NCI-H2029 (cell line): Measurements from ENCODE around the gene MTUS2.

Experiments
- DNase-seq: peaks from one replicate; lab custom pipeline; 2025; lab: John Stamatoyannopoulos, UW

The MTUS2 gene

GRCh38 chr13:29508130-29508875 is 688.2 kb downstream of the MTUS2 start:
- DNase-seq = peak; percentile 34

DNA sequence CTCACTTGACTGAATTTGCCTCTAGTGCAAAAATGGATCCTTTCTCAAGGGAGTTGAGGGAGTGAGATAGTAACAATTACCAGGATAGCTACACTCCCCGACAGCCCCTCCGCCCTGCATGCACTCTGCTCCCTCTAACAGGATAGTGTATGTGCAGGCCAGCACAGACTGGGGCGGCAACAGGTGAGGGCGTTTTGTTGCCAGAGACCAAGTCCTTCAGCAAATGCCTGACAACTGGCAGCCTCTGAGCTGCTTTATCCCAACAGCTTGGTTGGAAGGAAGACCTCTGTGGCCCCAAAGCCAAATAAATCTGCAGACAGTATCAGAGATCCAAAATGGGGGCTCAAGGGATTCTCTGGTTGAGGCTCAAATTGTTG is 688.7 kb downstream of the MTUS2 start:
- DNase-seq = no peak

- no peak for DNase-seq
Measured at GRCh38 chr13:29509999-29510589, 690.0 kb downstream of the MTUS2 start.

DNA sequence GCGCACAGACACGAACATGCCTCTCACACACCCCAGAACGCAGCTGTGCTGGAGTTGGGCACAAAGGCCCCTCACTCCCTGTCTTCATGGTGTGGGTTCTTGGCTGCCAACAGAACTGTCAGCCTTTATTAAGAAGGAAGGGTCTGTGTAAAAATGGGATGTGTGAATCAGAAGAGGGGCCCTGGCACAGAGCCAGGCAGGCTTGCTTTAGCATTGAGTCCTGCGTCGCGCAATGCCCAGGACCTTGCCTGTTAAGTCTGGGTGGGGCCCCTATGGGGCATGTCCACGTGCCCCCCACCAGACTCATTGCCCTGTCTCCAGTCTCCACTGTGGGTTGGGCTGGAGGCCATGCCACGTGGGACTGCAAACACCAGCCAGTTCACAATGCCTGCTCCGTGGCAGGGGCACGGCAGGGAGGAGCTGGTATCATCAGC is 690.5 kb downstream of the MTUS2 start:
- no peak for DNase-seq

GRCh38 chr13:29511106-29511796 is 691.1 kb downstream of the MTUS2 start:
- no peak for DNase-seq

GRCh38 chr13:29511980-29512379 is 691.8 kb downstream of the MTUS2 start:
- DNase-seq = no peak

GRCh38 chr13:29513002-29513980 is 693.2 kb downstream of the MTUS2 start:
- no peak for DNase-seq

DNA sequence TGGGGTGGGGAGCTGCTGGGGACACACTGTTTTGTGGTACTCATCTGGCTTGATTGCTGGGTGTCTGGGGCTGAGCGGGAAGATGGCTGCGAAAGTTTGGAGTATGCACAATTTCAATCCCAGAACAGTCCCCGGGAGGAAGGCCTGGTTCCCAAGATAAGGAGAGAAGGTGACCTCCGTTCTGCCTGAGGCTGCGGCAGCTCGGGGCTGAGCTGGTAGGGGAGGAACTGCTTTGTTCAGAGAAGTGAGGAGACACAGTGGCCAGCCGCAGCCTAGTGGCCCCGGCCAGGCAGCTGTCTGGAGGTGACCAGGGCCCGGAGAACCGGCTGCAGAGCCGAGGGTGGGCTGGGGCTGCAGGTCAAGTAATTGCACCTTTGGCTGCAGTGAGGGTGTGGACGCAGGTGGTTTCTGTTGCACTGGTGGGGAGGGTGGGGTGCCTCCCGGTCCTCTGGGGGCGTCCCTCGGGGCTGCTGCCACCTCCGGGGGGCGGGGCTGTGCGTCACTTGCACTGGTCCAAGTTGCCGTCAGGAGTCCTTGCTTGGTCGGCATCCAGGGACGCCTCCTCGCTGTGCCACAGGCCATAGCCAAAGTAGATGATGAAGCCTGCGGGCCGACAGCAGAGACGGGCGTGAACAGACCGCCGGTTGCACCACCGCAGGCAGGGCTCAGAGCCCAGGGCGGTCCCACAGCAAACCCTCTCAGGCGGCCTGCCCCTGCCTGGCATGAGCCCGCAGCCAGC is 694.0 kb downstream of the MTUS2 start:
- DNase-seq = no peak

- no peak for DNase-seq
Measured at GRCh38 chr13:29514720-29515310, 694.7 kb downstream of the MTUS2 start.

DNA sequence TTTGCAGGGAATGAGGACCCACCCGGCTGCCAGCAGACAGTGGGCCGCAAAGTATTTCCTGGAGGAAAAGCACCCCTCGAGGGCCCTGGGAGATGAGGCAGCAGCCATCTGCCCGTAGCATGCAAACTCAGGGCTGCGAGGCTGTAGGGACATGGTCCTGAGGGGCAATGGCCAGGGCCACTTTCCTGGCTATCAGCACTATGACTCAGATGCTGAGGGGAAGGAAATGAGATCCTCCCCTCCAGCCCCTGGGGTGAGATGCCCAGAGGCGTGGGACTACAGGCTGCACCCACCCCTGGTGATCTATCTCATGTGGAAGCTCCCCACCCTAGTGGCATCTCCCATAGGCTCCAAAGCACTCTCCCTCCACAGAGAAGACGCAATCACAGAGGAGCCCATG is 695.2 kb downstream of the MTUS2 start:
- DNase-seq = no peak

GRCh38 chr13:29516012-29516411 is 695.9 kb downstream of the MTUS2 start:
- no peak for DNase-seq

DNA sequence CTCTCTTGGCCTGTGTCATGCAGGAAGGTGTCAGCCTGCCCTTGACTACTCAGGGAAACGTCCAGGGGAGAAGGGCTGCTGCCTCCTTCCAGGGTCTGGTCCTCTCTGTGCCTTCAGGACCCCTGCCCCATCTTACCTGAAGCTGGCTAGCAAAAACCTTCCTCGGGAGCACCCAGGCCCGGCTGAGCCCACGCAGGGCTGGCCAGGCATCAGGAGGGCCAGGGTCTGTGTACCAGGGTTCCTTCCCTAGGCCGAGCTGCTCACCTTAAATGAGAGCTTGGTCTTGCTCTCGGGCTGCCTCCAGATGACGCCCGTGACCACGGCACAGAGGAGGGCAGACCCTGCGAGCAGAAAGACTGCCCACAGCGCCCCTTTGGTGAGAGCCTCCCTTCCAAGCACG is 696.7 kb downstream of the MTUS2 start:
- no peak for DNase-seq

DNA sequence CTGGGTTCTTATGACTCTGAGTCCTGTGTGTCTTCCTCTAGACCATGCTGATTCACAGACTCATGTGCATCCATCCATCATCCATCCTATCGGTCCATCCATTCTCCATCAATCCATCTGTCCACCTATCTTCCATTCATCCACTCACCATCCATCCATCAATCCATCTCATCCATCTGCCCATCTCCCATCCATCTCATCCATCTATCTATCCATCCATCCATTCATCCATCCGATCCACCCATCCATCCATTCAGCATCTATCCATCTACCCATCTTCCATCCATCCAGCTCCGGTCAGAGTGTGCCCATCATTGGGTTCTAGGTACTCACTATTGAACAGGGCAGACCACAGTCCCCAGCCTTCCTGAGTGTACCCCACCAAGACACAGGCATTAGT is 699.8 kb downstream of the MTUS2 start:
- DNase-seq = no peak

- no peak for DNase-seq
Measured at GRCh38 chr13:29520671-29521070, 700.5 kb downstream of the MTUS2 start.

- DNase-seq = no peak
Measured at GRCh38 chr13:29521336-29521735, 701.2 kb downstream of the MTUS2 start.

- no peak for DNase-seq
Measured at GRCh38 chr13:29522044-29522685, 702.0 kb downstream of the MTUS2 start.

DNA sequence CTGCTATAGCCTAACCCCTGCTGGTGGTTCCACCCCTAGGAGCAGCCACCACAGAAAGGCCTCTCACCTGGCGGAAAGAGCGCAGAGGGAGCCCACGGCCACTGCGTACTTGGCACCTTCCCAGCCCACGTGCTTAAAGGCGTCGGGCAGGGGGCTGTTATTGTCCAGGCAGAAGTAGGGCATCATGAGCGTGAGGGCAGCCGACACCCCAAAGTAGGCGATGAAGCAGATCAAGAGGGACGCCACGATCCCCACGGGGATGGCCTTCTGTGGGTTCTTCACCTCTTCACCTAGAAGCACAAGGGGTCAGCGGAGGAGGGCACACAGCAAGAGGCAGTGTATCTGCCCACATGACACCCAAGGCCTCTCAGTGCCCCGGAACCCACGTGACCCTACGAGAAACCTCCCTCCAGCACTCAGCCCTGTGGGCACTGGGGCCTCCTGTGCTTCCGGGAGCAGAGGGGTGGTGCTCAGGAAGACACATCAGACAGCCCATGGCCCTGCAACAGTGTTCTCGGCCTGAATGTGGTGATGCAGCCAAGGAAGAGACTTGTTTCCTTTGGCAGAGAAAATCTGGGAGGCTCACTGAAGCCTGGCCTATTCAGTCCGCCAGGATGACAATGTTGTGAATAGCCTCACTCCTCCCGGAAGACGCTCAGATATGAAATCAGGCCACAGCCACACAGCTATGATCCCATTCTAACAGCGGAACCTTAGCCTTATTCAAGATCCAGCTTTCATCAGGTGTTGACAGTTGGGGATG is 703.2 kb downstream of the MTUS2 start:
- DNase-seq = no peak

- no peak for DNase-seq
Measured at GRCh38 chr13:29524176-29524575, 704.0 kb downstream of the MTUS2 start.

DNA sequence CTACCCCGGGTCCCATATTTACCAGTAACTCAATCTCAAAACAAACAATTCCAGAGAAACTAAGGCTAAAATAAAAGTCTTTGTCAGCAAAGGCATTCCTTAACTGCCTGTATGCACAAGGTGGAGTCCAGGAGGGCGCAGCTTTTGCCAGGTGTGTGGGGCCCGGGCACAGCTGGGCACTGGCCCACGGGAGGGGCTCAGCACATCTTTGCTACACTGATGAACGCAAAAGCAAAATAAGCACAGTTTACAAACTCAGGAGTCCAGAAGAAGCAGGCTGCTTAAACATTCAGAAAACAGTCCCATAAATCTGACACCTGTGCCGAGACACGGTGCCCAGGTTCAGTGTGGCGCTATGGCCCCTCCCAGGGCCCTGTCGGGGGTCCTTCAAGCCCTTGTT is 704.5 kb downstream of the MTUS2 start:
- DNase-seq = no peak

GRCh38 chr13:29525757-29526156 is 705.6 kb downstream of the MTUS2 start:
- DNase-seq = no peak
